Right lobe of liver (tissue), 4 donors: ENCODE measurements around the gene OSBP.

Source experiments
- CTCF ChIP-seq, 4 donors: fragments of 200-600 bp in 3 of 4; fragments of 450-650 bp in 1 of 4; IDR thresholded peaks; one replicate each; pipeline versions ENCODE4 v1.5.1 to v1.8.0; 2016 to 2022; ENCODE audit warnings: antibody characterized with exemption in 4 of 4, mild to moderate bottlenecking in 2 of 4
- POLR2A ChIP-seq: fragments of 450-650 bp; IDR thresholded peaks from one replicate; pipeline ENCODE4 v1.6.1; 2017; ENCODE audit warnings: antibody characterized with exemption, mild to moderate bottlenecking
- donor health status: DM: no; HTN: no; CAD: no.
- donor health status: DM: no; HTN: no; CAD: no.
- donor health status: DM: no; HTN: yes; CAD: no.

GRCh38 chr11:59552844-59553243, 62.7 kb downstream of the OSBP start:
- TF ChIP-seq CTCF (IDR thresholded peaks at IDR 0.05) = no peak
- TF ChIP-seq POLR2A = no peak
